ENCODE data around the gene FYCO1.

FYCO1 gene

GRCh38 chr3:45936261-45936660 is 59.4 kb downstream of the FYCO1 start:
- peaks cover 51 to 73% (median 67%) of the 10 kb centered on the region in 11 experiments for H3K36me3 ChIP-seq
- H3K9me3 ChIP-seq (replicated peaks in 1 of 11) = peaks cover 0 to 5% (median 0%) of the 10 kb centered on the region in 11 experiments; a peak in 1 of 22 replicates
- H3K4me3 ChIP-seq = no peak overlapping the region
- H3K4me1 ChIP-seq = peaks cover 8 to 22% (median 14%) of the 10 kb centered on the region in 10 experiments
- H3K9ac ChIP-seq = peak overlapping the region in 1 of 11 experiments; percentile 15; a peak in 1 of 22 replicates
- no peak overlapping the region for H3K4me2 ChIP-seq
- H3K27me3 ChIP-seq = no peaks in the 10 kb centered on the region
- H3K27ac ChIP-seq = no peak overlapping the region
- TF ChIP-seq Cebpa-rat (IDR thresholded peaks at IDR 0.05) = no peak
- no peaks in the 10 kb centered on the region; a peak in 1 of 22 replicates for H4K20me1 ChIP-seq

- H3K36me3 ChIP-seq = peaks cover 73 to 98% (median 89%) of the 10 kb centered on the region in 11 experiments
- H3K4me3 ChIP-seq = no peak overlapping the region
- H3K4me1 ChIP-seq = peaks cover 0 to 12% (median 10%) of the 10 kb centered on the region in 10 experiments; a peak in 16 of 20 replicates
- H4K20me1 ChIP-seq = peaks cover 0 to 3% (median 0%) of the 10 kb centered on the region in 11 experiments; a peak in 2 of 22 replicates
- no peak for TF ChIP-seq Cebpa-rat (IDR thresholded peaks at IDR 0.05)
- H3K9ac ChIP-seq = no peak overlapping the region
- H3K9me3 ChIP-seq (replicated peaks in 1 of 11) = no peaks in the 10 kb centered on the region
- no peak overlapping the region for H3K27ac ChIP-seq
- no peak overlapping the region for H3K4me2 ChIP-seq
- H3K27me3 ChIP-seq = no peaks in the 10 kb centered on the region
These were observed 62.0 kb downstream of the FYCO1 start for GRCh38 chr3:45933591-45933990.

DNA sequence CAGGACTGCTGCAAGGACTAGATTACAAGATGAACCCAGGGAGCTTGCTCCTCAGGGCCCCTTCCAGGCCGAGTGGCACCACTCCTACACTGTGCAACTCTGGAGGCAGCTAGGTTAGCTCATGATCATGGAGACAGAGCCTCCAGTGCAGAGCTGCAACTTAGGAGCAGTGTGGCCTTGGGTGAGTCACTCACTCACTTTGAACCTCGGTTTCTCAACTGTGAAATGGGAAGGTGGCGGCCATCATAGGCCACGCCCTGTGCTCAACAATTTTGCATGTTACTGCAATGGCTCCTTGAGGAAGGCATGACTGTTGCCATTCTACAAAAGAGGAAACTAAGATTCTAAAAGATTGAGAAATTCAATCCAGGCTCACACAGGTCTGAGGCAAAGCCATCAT is 63.5 kb downstream of the FYCO1 start:
- Histone ChIP-seq H3K4me1 (peaks cover 0 to 7% (median 0%) of the 10 kb centered on the region in 10 experiments; a peak in 4 of 20 replicates), H3K27me3 (no peaks in the 10 kb centered on the region), H3K9ac (no peak overlapping the region), H3K4me3 (no peak overlapping the region), H3K36me3 (peaks cover 88 to 100% (median 98%) of the 10 kb centered on the region in 11 experiments), H3K27ac (no peak overlapping the region), H3K9me3 (replicated peaks in 1 of 11) (no peaks in the 10 kb centered on the region), H3K4me2 (no peak overlapping the region), H4K20me1 (peaks cover 0 to 3% (median 0%) of the 10 kb centered on the region in 11 experiments; a peak in 1 of 22 replicates)
- TF ChIP-seq Cebpa-rat (IDR thresholded peaks at IDR 0.05) = no peak

GRCh38 chr3:45931496-45931895 is 64.1 kb downstream of the FYCO1 start:
- no peak for TF ChIP-seq Cebpa-rat (IDR thresholded peaks at IDR 0.05)
- Histone ChIP-seq H3K4me1 (peaks cover 0 to 7% (median 0%) of the 10 kb centered on the region in 10 experiments; a peak in 2 of 20 replicates), H3K9ac (no peak overlapping the region), H3K36me3 (peaks cover 88 to 100% (median 97%) of the 10 kb centered on the region in 11 experiments), H3K27ac (no peak overlapping the region), H3K4me3 (no peak overlapping the region), H3K27me3 (no peaks in the 10 kb centered on the region), H3K9me3 (replicated peaks in 1 of 11) (no peaks in the 10 kb centered on the region), H3K4me2 (no peak overlapping the region), H4K20me1 (peaks cover 0 to 3% (median 0%) of the 10 kb centered on the region in 11 experiments; a peak in 1 of 22 replicates)

- Histone ChIP-seq H3K4me1 (peaks cover 0 to 7% (median 0%) of the 10 kb centered on the region in 10 experiments; a peak in 2 of 20 replicates), H3K9ac (no peak overlapping the region), H3K4me2 (no peak overlapping the region)
These were observed 66.5 kb downstream of the FYCO1 start for GRCh38 chr3:45929042-45929679.

DNA sequence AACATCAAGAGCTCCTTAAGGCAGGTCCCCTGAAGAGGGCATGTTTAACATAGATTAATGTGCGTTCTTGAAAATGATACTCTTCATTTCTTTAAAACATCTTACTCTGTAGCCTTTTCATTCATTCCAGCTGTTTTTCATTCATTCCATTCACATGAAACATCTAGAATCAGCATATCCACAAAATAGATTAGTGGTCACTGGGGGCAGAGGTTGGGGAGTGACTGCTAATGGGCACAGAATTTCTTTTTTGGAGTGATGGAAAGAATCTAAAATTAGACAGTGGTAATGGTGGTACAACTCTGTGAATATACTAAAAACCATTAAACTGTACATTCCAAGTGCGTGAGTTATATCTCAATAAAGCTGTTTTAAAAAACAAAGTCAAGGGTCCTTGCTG is 67.7 kb downstream of the FYCO1 start:
- no peak for TF ChIP-seq Cebpa-rat (IDR thresholded peaks at IDR 0.05)
- no peak overlapping the region for H3K4me3 ChIP-seq
- no peaks in the 10 kb centered on the region for H3K27me3 ChIP-seq
- H4K20me1 ChIP-seq = peaks cover 0 to 3% (median 0%) of the 10 kb centered on the region in 11 experiments; a peak in 1 of 22 replicates
- no peak overlapping the region for H3K27ac ChIP-seq
- H3K9ac ChIP-seq = no peak overlapping the region
- H3K9me3 ChIP-seq (replicated peaks in 1 of 11) = no peaks in the 10 kb centered on the region
- no peak overlapping the region for H3K4me2 ChIP-seq
- H3K4me1 ChIP-seq = peaks cover 0 to 7% (median 0%) of the 10 kb centered on the region in 10 experiments; a peak in 2 of 20 replicates
- H3K36me3 ChIP-seq = peaks cover 83 to 99% (median 94%) of the 10 kb centered on the region in 11 experiments

More at GRCh38 chr3:45929042-45929679, 66.5 kb downstream of the FYCO1 start:
- no peaks in the 10 kb centered on the region for H3K27me3 ChIP-seq
- no peaks in the 10 kb centered on the region for H3K9me3 ChIP-seq (replicated peaks in 1 of 11)
- peaks cover 82 to 99% (median 94%) of the 10 kb centered on the region in 11 experiments for H3K36me3 ChIP-seq
- H3K4me3 ChIP-seq = no peak overlapping the region
- no peak for TF ChIP-seq Cebpa-rat (IDR thresholded peaks at IDR 0.05)
- peaks cover 0 to 3% (median 0%) of the 10 kb centered on the region in 11 experiments; a peak in 1 of 22 replicates for H4K20me1 ChIP-seq
- H3K27ac ChIP-seq = no peak overlapping the region

- Histone ChIP-seq H3K4me2 (no peak overlapping the region), H3K27ac (no peak overlapping the region), H3K4me1 (no peaks in the 10 kb centered on the region), H3K9me3 (replicated peaks in 1 of 11) (no peaks in the 10 kb centered on the region), H3K4me3 (no peak overlapping the region), H3K27me3 (no peaks in the 10 kb centered on the region), H4K20me1 (0 out of 22 replicates have a peak, but pooled peaks cover 0 to 1% (median 0%) of the 10 kb centered on the region in 11 experiments), H3K36me3 (peaks cover 81 to 99% (median 92%) of the 10 kb centered on the region in 11 experiments), H3K9ac (no peak overlapping the region)
- TF ChIP-seq Cebpa-rat (IDR thresholded peaks at IDR 0.05) = no peak
These were observed 71.9 kb downstream of the FYCO1 start for GRCh38 chr3:45923755-45924154.

DNA sequence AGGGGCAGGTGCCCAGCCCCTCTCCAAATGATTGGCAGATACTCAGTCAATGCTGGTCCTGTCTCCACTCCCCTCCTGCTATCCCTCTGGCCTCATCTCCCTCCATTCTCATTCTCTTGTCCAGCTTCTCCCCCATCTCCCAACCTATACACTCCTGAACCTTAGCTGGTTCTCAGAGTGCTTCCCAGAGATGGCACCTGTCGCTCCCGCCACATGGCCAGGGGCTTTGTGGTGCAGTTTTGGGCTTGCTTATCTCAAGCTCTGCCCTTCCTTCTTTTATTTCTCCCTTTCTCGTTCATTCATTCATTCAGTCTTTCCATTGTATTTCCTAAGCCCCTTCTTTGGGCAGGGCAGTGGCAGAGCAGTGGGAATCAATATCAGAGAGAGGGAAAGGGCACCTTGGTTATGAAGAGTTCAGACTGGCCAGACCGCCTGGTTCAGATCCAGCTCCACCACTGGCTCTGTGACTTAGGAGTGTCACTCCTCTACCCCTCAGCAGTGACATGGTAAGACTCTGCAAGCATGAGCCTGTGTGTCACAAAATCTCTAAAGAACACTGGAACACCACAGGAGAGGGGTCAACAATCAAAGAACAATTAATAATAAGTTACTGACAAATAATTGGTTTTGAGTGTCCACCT is 72.6 kb downstream of the FYCO1 start:
- TF ChIP-seq Cebpa-rat (IDR thresholded peaks at IDR 0.05) = no peak
- Histone ChIP-seq H3K27ac (no peak overlapping the region), H3K36me3 (peaks cover 77 to 98% (median 91%) of the 10 kb centered on the region in 11 experiments)

GRCh38 chr3:45922039-45922326 is 73.6 kb downstream of the FYCO1 start:
- Histone ChIP-seq H3K36me3 (peaks cover 66 to 91% (median 83%) of the 10 kb centered on the region in 11 experiments), H3K27me3 (no peaks in the 10 kb centered on the region), H3K9me3 (replicated peaks in 1 of 11) (no peaks in the 10 kb centered on the region), H4K20me1 (no peaks in the 10 kb centered on the region), H3K4me3 (no peak overlapping the region), H3K4me1 (peaks cover 0 to 9% (median 3%) of the 10 kb centered on the region in 10 experiments; a peak in 9 of 20 replicates), H3K9ac (no peak overlapping the region), H3K4me2 (no peak overlapping the region), H3K27ac (no peak overlapping the region)
- no peak for TF ChIP-seq Cebpa-rat (IDR thresholded peaks at IDR 0.05)

More for the DNA sequence above, 72.6 kb downstream of the FYCO1 start:
- H3K4me3 ChIP-seq = no peak overlapping the region
- H4K20me1 ChIP-seq = no peaks in the 10 kb centered on the region
- H3K27me3 ChIP-seq = no peaks in the 10 kb centered on the region
- no peak overlapping the region for H3K9ac ChIP-seq
- no peak overlapping the region for H3K4me2 ChIP-seq
- no peaks in the 10 kb centered on the region for H3K4me1 ChIP-seq
- H3K9me3 ChIP-seq (replicated peaks in 1 of 11) = no peaks in the 10 kb centered on the region
